Measurements from ENCODE around the gene GALR1.
"Not testable (repeated sequence)": the region's sequence is repeated elsewhere in the genome, so short reads cannot be mapped to it uniquely, and the experiment has no call there.

Gene GALR1

GRCh38 chr18:77250926-77251729, 1.5 kb downstream of the GALR1 start:
- DNase-seq (ENCODE audit: low spot score): no peak

- DNase-seq (ENCODE audit: low spot score): no peak
Observed at GRCh38 chr18:77251730-77252050, 2.0 kb downstream of the GALR1 start.

- DNase-seq (ENCODE audit: low spot score): no peak
Observed at GRCh38 chr18:77254711-77255405, 5.2 kb downstream of the GALR1 start.

- DNase-seq (ENCODE audit: low spot score): no peak
Observed at GRCh38 chr18:77255426-77256105, 5.9 kb downstream of the GALR1 start.

GRCh38 chr18:77262643-77263465, 13.2 kb downstream of the GALR1 start:
- no peak for DNase-seq (ENCODE audit: low spot score)

GRCh38 chr18:77263466-77263763, 13.8 kb downstream of the GALR1 start:
- no peak for DNase-seq (ENCODE audit: low spot score)

- no peak for DNase-seq (ENCODE audit: low spot score)
Observed at GRCh38 chr18:77267969-77268368, 18.3 kb downstream of the GALR1 start.

- DNase-seq (ENCODE audit: low spot score): no peak
Observed at GRCh38 chr18:77268456-77268855, 18.8 kb downstream of the GALR1 start.

- DNase-seq (ENCODE audit: low spot score): no peak
Observed at GRCh38 chr18:77271576-77272481, 22.2 kb downstream of the GALR1 start.

GRCh38 chr18:77290841-77291240, 41.2 kb downstream of the GALR1 start:
- DNase-seq (ENCODE audit: low spot score): not testable (repeated sequence)

GRCh38 chr18:77298172-77298571, 48.5 kb downstream of the GALR1 start:
- no peak for DNase-seq (ENCODE audit: low spot score)

GRCh38 chr18:77299706-77300105, 50.1 kb downstream of the GALR1 start:
- DNase-seq (ENCODE audit: low spot score): no peak

GRCh38 chr18:77300579-77300978, 50.9 kb downstream of the GALR1 start:
- no peak for DNase-seq (ENCODE audit: low spot score)

GRCh38 chr18:77304268-77304667, 54.6 kb downstream of the GALR1 start:
- DNase-seq (ENCODE audit: low spot score): no peak

- DNase-seq (ENCODE audit: low spot score): no peak
Observed at GRCh38 chr18:77305676-77306075, 56.0 kb downstream of the GALR1 start.

- no peak for DNase-seq (ENCODE audit: low spot score)
Observed at GRCh38 chr18:77308216-77308615, 58.6 kb downstream of the GALR1 start.

GRCh38 chr18:77314511-77314910, 64.9 kb downstream of the GALR1 start:
- no peak for DNase-seq (ENCODE audit: low spot score)

- no peak for DNase-seq (ENCODE audit: low spot score)
Observed at GRCh38 chr18:77314952-77315351, 65.3 kb downstream of the GALR1 start.

- no peak for DNase-seq (ENCODE audit: low spot score)
Observed at GRCh38 chr18:77316008-77316407, 66.4 kb downstream of the GALR1 start.

GRCh38 chr18:77316641-77317040, 67.0 kb downstream of the GALR1 start:
- no peak for DNase-seq (ENCODE audit: low spot score)

GRCh38 chr18:77320971-77321559, 71.4 kb downstream of the GALR1 start:
- DNase-seq (ENCODE audit: low spot score): no peak
